Measurements from ENCODE around the gene ENTPD2. TPM values are rescaled to one million over a fixed set of nuclear protein-coding genes. Genes with fewer than 3 reads are reported as not detected.
A peak's percentile ranks its signal among the peaks of the same experiment; 100 is the strongest.

The ENTPD2 gene
- total and polyA plus RNA-seq, 9 of the 15 experiments (the other 6 are each of a cell fraction or from before 2014, with no cell fraction given), result 0.04 to 0.60 (median 0.14) TPM; not detected in 4

- TF ChIP-seq MITF (IDR thresholded peaks at IDR 0.05) (no peak), HDAC6 (IDR thresholded peaks at IDR 0.05; ENCODE audit: low read depth, low read length) (no peak), NCOR1 (IDR thresholded peaks at IDR 0.05) (no peak), POLR2AphosphoS5 (IDR thresholded peaks at IDR 0.05; ENCODE audit: control insufficient read depth, insufficient read depth, low read depth, low read length) (no peak), MLX (CRISPR knock-in tag; conservative IDR thresholded peaks at IDR 0.05) (no peak), XRCC4 (IDR thresholded peaks at IDR 0.05; ENCODE audit: extremely low read depth, insufficient read depth, insufficient read length) (no peak), TFAP4 (CRISPR knock-in tag; IDR thresholded peaks at IDR 0.05; ENCODE audit: borderline replicate concordance) (peak; percentile 37; the same call in 1 of the 2 replicates), ZNF445 (CRISPR knock-in tag; IDR thresholded peaks at IDR 0.05; ENCODE audit: low read depth) (no peak), TCFL5 (CRISPR knock-in tag; conservative IDR thresholded peaks at IDR 0.05) (no peak), ZNF253 (CRISPR knock-in tag; conservative IDR thresholded peaks at IDR 0.05) (no peak), GATAD2B (IDR thresholded peaks at IDR 0.05; ENCODE audit: borderline replicate concordance) (no peak), CLOCK (CRISPR knock-in tag; IDR thresholded peaks at IDR 0.05; ENCODE audit: borderline replicate concordance) (no peak), IRF2 (CRISPR knock-in tag; IDR thresholded peaks at IDR 0.05) (0 out of 2 replicates have a peak, but pooled peaks have one; percentile 56), TRIM24 (IDR thresholded peaks at IDR 0.05) (no peak), KDM2B (CRISPR knock-in tag; IDR thresholded peaks at IDR 0.05) (0 out of 2 replicates have a peak, but pooled peaks have one; percentile 37), PHB2 (IDR thresholded peaks at IDR 0.05; ENCODE audit: low read depth) (no peak), UBTF (IDR thresholded peaks at IDR 0.05; ENCODE audit: borderline replicate concordance in 1 of 2, low read depth in 2 of 2, low read length in 2 of 2) (no peak)
Measured at GRCh38 chr9:137027369-137028262, 26.2 kb downstream of the ENTPD2 start, which contains the start of gene ABCA2 (continued).

All from K562 (cell line).